GM19240 (cell line): Measurements from ENCODE around the gene KRT24.
"Not testable (repeated sequence)": the region's sequence is repeated elsewhere in the genome, so short reads cannot be mapped to it uniquely, and the experiment has no call there.

Experiments used
- DNase-seq: peaks from one replicate; pipeline ENCODE4 v3.0.0; 2011; ENCODE audit warnings: low spot score; ENCODE audit not compliant: insufficient read length

Gene KRT24

DNA sequence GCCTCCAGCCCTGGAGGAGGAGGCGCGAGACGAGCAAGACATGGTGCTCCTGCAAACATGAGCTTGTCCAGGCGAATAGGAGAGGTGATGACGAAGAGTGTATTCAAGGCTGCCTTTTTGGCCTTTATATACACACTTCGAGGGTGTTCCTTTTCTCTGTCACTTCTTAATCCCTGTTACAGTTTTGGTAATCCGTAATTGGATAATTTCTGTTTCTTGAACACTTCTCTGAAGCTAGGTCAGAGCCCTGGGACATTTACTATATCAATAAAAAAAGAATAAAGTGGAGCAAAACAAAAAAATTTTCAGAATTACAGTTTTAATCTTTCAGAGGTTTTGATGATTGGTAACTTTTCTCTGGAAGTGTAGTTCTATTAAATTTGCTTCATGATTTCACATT, at the start of gene KRT24:
Gene KRT24, minus strand, starts transcription at position 101 of the 400 bp plus-strand sequence. Its CDS starts 59 bp downstream, at position 42.
- no peak for DNase-seq

DNA sequence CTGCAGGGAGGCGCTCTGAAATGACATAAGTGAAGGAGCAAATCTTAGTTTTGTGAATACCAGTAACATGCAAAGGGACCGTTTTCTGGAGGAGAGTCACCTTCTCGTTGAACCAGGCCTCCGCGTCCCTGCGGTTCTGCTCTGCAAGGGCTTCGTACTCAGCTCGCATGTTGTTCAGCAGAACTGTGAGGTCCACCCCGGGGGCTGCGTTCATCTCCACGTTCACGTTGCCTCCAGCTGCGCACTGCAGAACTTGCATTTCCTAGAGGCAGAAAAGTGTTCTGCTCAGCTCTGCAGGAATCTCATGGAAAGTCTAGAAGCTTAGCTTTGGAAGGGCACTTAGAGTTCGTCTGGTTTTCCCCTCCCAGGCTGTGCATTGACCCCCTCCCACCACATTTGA, 47.5 kb upstream of the KRT24 start:
- no peak for DNase-seq

DNA sequence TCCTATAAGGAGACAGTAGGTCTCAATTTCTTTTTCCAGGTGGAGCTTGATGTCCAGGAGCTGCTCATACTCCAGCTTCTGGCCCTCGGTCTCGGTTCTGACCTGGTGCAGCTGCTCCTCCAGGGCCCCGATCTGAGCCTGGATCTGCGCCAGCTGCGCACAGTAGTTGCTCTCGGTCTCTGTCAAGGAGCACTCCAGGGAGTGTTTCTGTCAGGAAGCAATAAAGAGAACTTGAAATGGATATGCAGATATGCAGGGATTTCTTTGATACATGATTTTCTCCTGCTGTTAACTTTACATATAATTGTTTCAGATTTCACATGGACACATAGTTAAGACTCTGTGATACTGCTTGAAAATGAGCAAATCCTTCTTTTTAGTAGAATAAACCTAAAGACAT, 46.8 kb upstream of the KRT24 start:
- no peak for DNase-seq

DNA sequence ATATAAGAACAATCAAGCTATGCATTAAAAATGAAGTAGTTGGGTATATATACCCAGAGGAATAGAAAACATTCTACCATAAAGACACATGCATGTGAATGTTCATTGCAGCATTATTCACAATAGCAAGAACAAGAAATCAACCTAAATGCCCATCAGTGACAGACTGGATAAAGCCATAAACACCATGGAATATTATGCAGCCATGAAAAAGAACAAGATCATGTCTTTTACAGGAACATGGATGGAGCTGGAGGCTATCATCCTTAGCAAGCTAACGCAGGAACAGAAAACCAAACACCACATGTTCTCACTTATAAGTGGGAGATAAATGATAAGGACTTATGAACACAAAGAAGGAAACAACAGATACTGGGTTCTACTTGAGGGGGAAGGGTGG, 45.1 kb upstream of the KRT24 start:
- not testable (repeated sequence) for DNase-seq

DNA sequence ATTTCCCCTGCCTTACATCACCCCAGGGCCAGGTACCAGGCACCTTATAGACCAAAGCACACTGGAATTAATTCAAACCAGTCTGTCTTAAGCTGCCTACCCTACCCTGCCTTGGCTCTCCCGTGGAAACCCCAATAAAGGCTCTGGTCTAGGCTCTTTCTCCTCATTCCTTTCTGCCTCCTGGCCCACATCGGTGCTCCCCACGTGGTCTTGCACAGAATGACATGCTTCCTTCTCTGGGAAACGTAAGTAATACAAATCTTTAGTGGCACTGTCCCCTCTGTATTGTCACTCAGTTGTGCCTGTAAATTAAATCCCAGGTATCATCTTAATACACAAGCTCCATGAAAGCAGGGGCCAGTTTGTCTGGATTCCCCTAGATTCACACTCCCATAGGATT, 35.0 kb upstream of the KRT24 start:
- DNase-seq: no peak

DNA sequence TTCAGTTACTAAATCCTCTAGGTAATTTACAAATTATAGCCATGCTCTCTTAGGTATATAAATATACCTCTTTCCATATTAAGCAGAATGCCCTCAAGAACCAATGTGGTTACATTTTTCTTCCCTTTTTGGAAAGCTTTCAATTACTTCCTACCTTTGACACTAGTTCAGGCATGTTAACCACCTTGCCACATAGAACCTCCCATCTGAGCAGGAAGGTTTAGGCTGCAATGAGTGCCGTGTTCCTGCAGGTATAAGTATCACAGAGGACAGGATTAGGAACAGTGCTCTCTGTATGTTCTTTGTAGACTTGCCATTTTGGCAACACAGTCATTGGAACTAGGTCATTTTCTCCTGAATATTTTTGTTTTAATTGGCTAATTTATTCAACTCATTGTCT, 31.5 kb upstream of the KRT24 start:
- no peak for DNase-seq

DNA sequence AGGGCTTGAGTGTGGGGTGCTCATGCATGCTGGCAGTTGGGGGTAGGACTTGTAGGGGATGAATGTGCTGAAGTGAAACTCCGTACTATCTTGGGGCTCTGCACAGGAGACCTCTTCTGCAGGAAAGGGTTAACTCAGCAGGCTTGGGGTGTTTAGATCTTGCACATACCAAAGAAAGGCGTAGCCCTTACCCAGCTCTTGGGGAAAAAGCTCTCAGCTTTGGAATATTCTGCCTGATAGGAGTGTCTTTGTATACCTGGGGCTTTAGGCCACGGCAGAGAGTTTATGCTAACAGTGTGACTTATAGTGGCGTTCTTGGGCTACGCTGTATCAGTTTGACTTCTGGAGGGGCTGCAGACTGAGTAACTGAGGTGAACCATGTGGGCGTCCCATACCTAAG, 30.5 kb upstream of the KRT24 start:
- no peak for DNase-seq

DNA sequence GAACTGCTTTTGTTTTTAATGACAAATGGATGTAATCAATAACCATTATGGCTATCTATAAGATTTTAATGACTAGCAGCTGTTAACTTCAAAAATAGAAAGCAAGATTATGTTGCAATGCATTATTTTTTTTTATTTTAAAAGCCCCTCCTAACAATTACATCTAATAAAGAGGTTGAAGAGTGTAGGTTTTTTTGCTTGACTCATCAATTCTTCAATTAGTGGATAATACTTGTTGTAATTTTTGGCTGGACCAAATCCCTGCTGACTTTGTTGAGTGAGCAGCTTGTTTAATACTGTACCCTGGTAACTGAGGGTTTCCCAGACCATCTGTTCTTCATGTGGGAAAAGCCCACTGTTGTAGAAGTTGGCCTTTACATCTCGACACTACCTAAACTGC, 27.4 kb upstream of the KRT24 start:
- DNase-seq: no peak

DNA sequence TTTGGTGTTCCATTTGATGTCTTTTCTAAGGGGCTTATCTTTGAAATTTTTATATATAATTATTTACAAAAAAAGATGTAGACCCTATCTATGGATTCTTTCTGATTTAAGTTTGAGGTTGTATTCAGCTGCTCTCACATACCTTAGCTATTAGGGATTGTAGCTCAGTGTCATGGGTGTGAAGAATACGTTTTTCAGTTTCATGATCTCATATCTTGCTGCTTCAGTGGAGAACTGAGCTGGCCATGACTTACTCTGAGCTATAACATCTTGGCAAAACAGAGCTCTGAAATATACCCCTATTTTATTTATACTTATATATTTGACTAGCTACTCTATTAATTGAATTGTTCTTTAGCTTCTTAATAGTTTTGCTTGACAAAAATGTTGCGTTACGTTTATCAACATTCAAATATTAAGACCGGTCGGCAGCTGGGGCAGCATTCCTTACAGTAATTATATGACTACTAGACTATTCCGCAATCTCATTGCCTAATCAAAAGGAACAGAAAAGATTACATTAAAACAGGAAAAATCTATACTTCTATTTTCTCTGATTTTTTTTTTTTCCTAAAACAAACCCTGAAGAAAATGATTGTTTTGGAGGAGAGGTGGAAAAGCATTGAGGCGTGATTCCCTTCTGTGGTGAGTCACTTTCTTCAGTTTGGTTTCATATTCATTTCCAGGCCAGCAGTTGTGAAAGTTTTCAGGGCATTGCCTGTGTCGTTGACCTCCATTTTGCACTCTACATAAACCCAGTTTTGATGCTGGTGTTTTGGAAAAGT, 24.1 kb upstream of the KRT24 start:
- no peak for DNase-seq

DNA sequence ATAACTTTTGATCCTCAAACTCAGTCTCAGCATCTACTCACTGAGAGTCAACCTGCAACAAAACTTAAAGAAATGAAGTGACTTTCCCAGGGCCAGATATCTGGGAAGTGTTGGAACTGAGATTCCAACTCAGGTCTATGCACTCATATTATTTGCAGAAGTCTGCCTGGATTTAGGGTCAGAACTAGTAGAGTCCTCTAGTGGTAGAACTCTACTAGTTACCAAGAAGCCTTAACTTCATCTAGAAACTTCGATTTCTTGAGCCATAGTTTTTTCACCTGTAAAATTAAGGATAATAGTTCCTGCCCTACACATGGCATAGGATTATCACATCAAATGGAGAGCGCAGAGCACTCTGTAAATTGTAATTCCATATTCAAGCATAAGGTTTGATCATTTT, 23.4 kb upstream of the KRT24 start:
- DNase-seq: no peak

DNA sequence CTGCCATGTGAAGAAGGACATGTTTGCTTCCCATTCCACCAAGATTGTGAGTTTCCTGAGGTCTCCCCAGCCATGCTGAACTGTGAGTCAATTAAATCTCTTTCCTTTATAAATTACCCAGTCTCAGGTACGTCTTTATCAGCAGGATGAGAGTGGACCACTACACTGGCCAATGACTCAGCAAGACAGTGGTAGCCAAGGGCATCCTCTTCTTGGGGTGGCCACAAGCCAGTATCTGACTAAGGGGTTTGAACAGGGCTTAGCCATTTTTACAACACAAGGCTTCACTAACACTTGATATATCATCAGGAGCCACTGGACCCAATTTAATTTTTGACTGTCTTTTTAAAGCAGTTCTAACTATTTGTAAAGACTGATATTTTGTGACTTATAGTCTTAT, 21.1 kb upstream of the KRT24 start:
- no peak for DNase-seq

DNA sequence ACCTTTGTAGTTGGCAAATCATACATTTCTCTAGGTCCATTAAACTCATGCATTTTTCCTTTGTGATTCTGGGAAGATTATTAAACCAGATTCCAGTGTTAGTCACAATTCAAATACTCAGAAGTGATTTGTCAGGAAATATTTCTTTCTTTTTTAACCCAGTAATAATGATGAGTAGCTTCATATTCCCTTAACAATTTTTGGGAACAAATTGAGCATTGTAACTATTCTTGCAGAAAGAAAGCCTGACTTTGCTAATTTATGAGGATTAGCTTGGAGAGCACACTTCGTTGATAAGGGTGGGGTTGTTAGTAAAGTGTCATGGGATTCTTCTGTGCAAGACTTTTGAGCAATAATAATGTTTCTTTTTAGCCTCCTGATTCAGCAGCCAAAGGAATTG, 18.7 kb upstream of the KRT24 start:
- no peak for DNase-seq

DNA sequence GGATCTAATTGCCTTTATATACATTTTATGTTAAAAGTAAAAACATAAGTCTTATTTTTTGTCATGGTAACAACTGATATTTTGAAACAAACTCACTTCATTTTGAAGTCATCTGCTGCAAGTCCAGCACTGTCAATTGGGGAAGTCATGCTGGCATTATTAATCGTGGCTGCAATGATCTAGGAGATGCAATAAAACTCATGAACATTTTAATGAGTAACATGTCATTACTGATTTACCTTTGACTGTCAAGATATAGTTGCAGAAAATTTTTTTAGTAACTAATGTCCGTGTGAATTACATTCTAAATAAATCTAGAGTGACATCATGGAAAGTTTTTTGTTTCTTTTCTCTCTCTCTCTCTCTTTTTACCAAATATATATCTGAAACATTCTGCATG, 17.3 kb upstream of the KRT24 start:
- DNase-seq: no peak

DNA sequence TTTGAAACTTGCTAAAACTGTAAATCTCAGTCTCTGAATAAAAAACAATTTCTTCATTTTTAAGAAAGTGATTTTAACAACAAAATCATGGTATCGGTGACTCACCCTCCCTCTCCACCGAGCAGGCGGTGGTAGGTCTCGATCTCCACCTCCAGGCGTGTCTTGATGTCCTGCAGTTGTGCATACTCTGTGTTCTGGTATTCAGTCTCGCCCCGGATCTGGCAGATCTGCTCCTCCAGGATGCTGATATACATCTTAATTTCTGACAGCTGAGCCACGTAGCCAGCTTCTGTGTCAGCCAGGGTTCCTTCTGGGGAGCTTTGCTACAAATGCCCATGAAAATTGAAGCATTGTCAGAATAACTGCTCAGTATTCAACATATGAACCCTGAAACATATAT, 15.4 kb upstream of the KRT24 start:
- no peak for DNase-seq

DNA sequence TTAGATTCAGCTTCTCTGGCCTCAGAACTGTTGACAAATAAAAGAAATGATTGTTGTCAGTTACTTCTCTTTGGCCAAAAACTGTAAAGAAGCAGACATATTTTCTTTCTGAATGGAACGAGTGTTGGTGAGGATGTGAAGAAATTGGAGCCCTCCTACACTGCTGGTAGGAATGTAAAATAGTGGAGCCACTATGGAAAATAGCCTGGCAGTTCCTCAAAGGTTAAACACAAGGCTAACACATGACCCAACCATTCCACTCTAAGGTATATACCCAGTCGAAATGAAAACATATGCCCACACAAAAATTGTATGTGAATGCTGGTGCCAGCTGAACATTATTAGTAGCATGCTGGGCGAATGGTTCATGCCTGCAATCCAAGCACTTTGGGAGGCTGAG, 14.2 kb upstream of the KRT24 start:
- no peak for DNase-seq

DNA sequence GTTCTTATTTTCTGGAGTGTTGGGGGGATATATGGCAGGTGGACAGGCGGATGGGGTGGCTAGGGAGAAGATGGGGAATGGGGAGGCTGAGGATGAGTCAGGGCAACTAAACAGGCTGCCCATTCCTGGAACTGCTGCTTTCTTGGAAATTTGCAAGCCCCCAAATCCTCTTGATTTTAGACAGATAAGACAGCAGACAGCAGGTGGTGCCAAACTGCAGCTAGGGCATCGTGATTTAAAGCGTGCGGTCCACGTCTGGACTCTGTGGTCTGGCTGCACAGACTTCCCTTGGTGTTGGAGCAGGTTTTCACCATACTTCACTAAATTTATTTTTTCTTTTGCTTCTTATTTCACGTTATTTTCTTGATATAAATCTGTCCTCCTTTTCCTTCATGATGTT, 10.9 kb upstream of the KRT24 start:
- DNase-seq: no peak

DNA sequence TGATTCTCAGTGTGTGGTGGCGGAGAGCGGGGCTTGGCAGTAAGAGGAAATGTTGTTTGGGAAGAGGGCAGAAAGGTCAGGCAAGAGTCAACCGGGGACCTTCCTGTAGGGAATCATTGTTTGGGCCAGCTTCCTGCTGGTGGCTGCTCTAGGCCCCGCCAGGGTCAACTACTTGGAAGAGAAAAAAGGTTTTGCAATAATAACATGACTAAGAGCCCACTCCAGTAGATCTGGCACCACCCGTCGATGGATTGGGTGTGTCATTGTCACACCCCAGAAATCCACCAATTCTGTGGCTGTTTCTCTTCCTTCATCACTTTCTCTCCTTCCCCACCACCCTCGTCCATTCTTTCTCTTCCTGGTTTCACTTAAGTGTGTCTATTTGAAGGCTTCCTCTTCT, 4.2 kb upstream of the KRT24 start:
- no peak for DNase-seq

DNA sequence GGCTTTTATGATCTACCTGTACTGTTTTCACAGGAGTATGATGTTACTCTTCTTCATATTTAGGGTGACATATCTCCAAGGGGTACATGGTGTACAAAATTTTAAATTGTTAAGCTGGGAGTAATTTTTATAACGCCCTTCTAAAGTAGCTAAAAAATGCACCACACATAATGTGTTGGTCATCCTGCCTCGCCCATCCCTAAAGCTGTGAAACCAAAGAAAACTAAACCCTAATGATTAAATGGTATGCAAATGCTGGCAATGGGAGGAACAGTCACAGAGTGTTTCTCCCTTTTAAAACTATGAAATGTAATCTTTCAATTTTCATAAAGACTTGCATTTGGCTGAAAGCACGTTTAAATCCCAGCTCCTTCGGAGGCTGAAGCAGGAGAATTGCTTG, 2.0 kb upstream of the KRT24 start:
- DNase-seq: no peak

DNA sequence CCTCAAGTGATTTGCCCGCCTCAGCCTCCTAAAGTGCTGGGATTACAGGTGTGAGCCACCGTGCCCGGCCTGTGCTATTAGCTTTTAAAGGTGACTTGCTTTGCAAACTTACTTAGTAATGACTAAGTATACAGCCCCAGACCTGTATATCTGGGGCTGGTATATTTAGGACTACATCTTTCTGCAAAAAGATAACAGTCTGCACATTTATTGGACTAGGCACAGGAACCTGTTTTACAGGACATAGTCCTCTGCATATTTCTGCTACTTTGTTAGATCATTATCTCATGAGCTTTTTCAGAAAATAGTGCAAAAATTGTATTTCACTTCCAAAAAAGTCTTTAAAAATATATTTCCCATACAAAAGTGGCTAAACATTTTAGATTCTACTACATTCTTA, 1.3 kb downstream of the KRT24 start:
- no peak for DNase-seq

DNA sequence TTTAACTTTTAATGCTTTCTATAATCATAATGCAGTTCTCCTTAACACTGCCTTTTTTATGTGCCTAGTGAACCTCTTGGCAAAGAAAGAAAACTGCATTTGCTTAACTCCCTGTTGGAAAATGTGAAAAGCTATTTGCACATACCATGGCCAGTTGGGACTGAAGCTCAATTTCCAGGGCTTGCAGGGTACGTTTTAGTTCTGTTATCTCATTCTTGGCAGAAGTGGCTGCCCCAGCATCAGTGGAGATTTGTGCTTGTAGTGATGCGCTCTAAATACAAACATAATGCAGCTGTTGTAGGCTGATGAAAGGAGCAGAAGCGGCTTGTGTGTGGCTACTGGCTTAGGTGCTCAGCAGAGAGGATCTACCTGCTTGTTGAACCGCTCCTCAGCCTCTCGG, 3.7 kb downstream of the KRT24 start:
- no peak for DNase-seq

DNA sequence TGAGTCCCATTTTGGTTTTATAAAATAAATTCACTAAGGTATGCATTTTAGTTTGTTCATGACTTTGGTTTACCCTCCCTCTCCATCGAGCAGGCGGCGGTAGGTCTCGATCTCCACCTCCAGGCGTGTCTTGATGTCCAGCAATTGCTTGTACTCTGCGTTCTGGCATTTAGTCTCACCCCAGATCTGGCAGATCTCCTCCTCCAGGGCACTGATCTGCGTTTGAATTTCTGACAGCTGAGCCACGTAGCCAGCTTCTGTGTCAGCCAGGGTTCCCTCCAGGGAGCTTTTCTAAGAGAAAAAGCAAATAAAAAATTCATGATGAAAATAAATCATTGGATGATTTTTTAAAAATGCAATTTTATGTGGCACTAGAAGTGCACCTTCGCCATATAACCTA, 4.2 kb downstream of the KRT24 start:
- DNase-seq: no peak

DNA sequence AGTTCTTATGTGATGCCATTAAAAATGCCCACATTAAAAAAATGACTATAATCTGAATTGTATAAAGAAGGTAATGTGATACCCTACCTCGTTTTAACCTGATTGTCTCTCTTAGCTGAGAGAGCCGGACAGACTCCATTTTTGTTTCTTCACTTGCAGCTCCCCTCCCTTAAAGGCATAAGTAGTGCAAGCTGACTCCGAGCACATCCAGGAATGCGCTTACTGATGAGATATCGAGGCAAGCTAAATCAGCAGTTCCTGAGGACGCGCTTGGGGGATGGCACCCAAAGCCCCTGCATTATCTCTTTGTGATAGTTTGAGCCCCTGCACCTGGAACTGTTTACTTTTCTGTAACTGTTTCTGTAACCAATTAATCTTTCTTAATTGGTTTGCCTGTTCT, 6.3 kb downstream of the KRT24 start:
- DNase-seq: no peak

DNA sequence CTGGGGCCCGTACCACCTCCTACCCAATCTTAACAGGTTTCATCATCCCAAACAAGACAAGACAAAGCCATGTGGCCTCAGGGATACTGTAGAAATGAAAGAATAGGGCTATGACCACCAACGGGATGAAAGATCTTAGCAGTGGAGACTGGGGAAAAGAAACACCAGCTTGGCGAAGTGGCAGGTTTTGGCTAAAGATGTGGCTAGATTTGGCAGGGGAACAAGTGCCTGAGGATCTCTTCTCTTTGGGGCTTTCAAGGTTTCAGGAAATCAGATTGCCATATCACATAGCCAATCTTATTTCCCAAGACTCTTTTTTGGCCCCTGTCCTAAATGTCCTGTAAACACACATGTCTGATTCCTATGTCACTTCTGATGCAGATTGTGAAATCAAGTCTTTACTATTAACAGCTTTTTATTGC, 6.9 kb downstream of the KRT24 start:
- no peak for DNase-seq
